Testis (tissue), 3 donors: ENCODE results near the gene HMCN2. TPM values are rescaled to one million over a fixed set of nuclear protein-coding genes. Genes with fewer than 3 reads are reported as not detected.
"Not testable (repeated sequence)": the region's sequence is repeated elsewhere in the genome, so short reads cannot be mapped to it uniquely, and the experiment has no call there.

Source experiments
- DNase-seq: peaks from one replicate; pipeline ENCODE4 v3.0.0-alpha.2; 2019
- H3K27ac ChIP-seq, 2 donors: fragments of 200-600 bp; sonication (generic); one replicate each; pipeline ENCODE4 v1.5.1; 2019
- H3K27me3 ChIP-seq: fragments of 200-600 bp; sonication (generic); one replicate; pipeline ENCODE4 v1.5.1; 2019
- H3K36me3 ChIP-seq: fragments of 200-600 bp; sonication (generic); one replicate; pipeline ENCODE4 v1.5.1; 2017; ENCODE audit warnings: low read depth; ENCODE audit errors: missing control alignments
- H3K4me1 ChIP-seq: fragments of 200-600 bp; sonication (generic); one replicate; pipeline ENCODE4 v1.5.1; 2019
- H3K4me3 ChIP-seq, 2 donors: fragments of 200-600 bp; sonication (generic); one replicate each; pipeline ENCODE4 v1.5.1; 2017 to 2019
- H3K9me3 ChIP-seq: fragments of 200-600 bp; sonication (generic); one replicate; pipeline ENCODE4 v1.5.1; 2017
- CTCF ChIP-seq, 3 experiments: fragments of 450-650 bp in 2 of 3; fragments of 200-600 bp in 1 of 3; sonication (generic) in 1 of 3; IDR thresholded peaks; one replicate each; pipeline ENCODE4 v1.5.1; 2016 to 2019; ENCODE audit warnings: antibody characterized with exemption in 3 of 3, mild to moderate bottlenecking in 2 of 3, moderate library complexity in 1 of 3
- POLR2A ChIP-seq: fragments of 450-650 bp; IDR thresholded peaks from one replicate; pipeline ENCODE4 v1.6.1; 2017; ENCODE audit warnings: antibody characterized with exemption, mild to moderate bottlenecking, moderate library complexity
- WGBS, 2 donors: methylation state at CpG; one replicate each; pipeline ENCODE4 v1.1.5; 2018; 5-methylcytosine and 5-hydroxymethylcytosine counted together
- intact Hi-C: fragments of 100-400 bp; cut with DNase I; formaldehyde crosslinking; loops from one replicate; pipeline ENCODE4 v1.15.1; 2023; ENCODE audit warnings: low total_unique reads
- polyA plus RNA-seq: library from polyadenylated mRNA; stranded (reverse); fragments of 350-450 nt; fragmentation: Illumina TruSeq; extraction: RNeasy Lipid Tissue Mini Kit (QIAGEN cat#74804); gene quantifications from one replicate; pipeline ENCODE4 v1.2.3, GENCODE V29; 2014; ENCODE audit warnings: low read depth, low replicate concordance; ENCODE audit not compliant: insufficient read depth
- total RNA-seq, 2 donors: library from RNA; depleted of rRNA; stranded (reverse); fragments of >200 nt; gene quantifications; one replicate each; pipeline ENCODE4 v1.2.3, GENCODE V29; 2016

The HMCN2 gene
- total and polyA plus RNA-seq, 3 donors from 2014 or later, result 10.2 to 17.7 (median 15.5) TPM

GRCh38 chr9:130432362-130432761, 166.8 kb downstream of the HMCN2 start:
- H3K36me3 ChIP-seq, result no peaks in the 10 kb centered on the region
- H3K4me1 ChIP-seq, result peaks cover 4% of the 10 kb centered on the region
- intact Hi-C loops, result no loop called here
- no peak for DNase-seq
- H3K9me3 ChIP-seq, result no peaks in the 10 kb centered on the region
- no peak overlapping the region for H3K27ac ChIP-seq
- H3K27me3 ChIP-seq, result no peaks in the 10 kb centered on the region
- no peak overlapping the region for H3K4me3 ChIP-seq
- 67 to 73% methylated on average over 10 to 11 of the region's 11 CpGs for WGBS, 2 donors
- TF ChIP-seq POLR2A, result no peak
- no peak for TF ChIP-seq CTCF (IDR thresholded peaks at IDR 0.05)

- Histone ChIP-seq H3K4me1 (peaks cover 4% of the 10 kb centered on the region), H3K27me3 (no peaks in the 10 kb centered on the region), H3K36me3 (no peaks in the 10 kb centered on the region), H3K27ac (no peak overlapping the region), H3K4me3 (peak overlapping the region; percentile 37 to 48), H3K9me3 (no peaks in the 10 kb centered on the region)
- WGBS, 2 donors, result 59 to 60% methylated on average over 2 to 16 of the region's 16 CpGs
- no peak for DNase-seq
- TF ChIP-seq POLR2A (no peak), CTCF (IDR thresholded peaks at IDR 0.05) (no peak)
- intact Hi-C loops, result no loop called here
Observed at GRCh38 chr9:130432796-130433167, 167.2 kb downstream of the HMCN2 start.

GRCh38 chr9:130433168-130433946, 167.8 kb downstream of the HMCN2 start:
- TF ChIP-seq CTCF (IDR thresholded peaks at IDR 0.05), result peak; percentile 57 to 73 (median 59)
- TF ChIP-seq POLR2A, result no peak
- Histone ChIP-seq H3K36me3 (no peaks in the 10 kb centered on the region), H3K4me3 (peak overlapping the region; percentile 37 to 48), H3K27me3 (no peaks in the 10 kb centered on the region), H3K27ac (no peak overlapping the region), H3K4me1 (peaks cover 4% of the 10 kb centered on the region), H3K9me3 (no peaks in the 10 kb centered on the region)
- DNase-seq, result peak; percentile 61
- 2 to 6% methylated on average over 12 to 67 of the region's 92 CpGs for WGBS, 2 donors
- intact Hi-C loops, result no loop called here

- no peaks in the 10 kb centered on the region for H3K9me3 ChIP-seq
- DNase-seq, result no peak
- TF ChIP-seq CTCF (IDR thresholded peaks at IDR 0.05), result no peak
- no peak for TF ChIP-seq POLR2A
- no peak overlapping the region for H3K27ac ChIP-seq
- WGBS, 2 donors, result 10 to 14% methylated on average over 8 to 9 of the region's 9 CpGs
- intact Hi-C loops, result no loop called here
- peak overlapping the region in 1 of 2 donors; percentile 48 for H3K4me3 ChIP-seq
- H3K36me3 ChIP-seq, result no peaks in the 10 kb centered on the region
- H3K27me3 ChIP-seq, result no peaks in the 10 kb centered on the region
- peaks cover 4% of the 10 kb centered on the region for H3K4me1 ChIP-seq
Observed at GRCh38 chr9:130433947-130434262, 168.3 kb downstream of the HMCN2 start.

GRCh38 chr9:130434656-130435055, 169.1 kb downstream of the HMCN2 start:
- H3K27ac ChIP-seq, H3K36me3 ChIP-seq, H3K9me3 ChIP-seq, H3K4me1 ChIP-seq, H3K27me3 ChIP-seq, intact Hi-C loops, H3K4me3 ChIP-seq, DNase-seq: not testable (repeated sequence)
- 86 to 97% methylated on average over 5 of the region's 5 CpGs for WGBS, 2 donors
